NAMALWA (cell line): Measurements from ENCODE around the gene LENG1.
"Not testable (repeated sequence)": the region's sequence is repeated elsewhere in the genome, so short reads cannot be mapped to it uniquely, and the experiment has no call there.

Experiments
- DNase-seq: peaks from one replicate; pipeline ENCODE4 v3.0.0-alpha.2; 2015; ENCODE audit warnings: low spot score

Gene LENG1

GRCh38 chr19:54159352-54160181 is at the start of gene LENG1:
Gene LENG1 (minus strand): TSS chr19:54159721. CDS start chr19:54159695, 26 bp downstream.
- DNase-seq: peak; percentile 100

- peak; percentile 60 for DNase-seq
Observed at GRCh38 chr19:54208784-54209057, 49.2 kb upstream of the LENG1 start.

GRCh38 chr19:54207983-54208783 is 48.7 kb upstream of the LENG1 start:
- DNase-seq: peak; percentile 69

- peak; percentile 44 for DNase-seq
Observed at GRCh38 chr19:54207676-54207982, 48.1 kb upstream of the LENG1 start.

GRCh38 chr19:54207193-54207592 is 47.7 kb upstream of the LENG1 start:
- DNase-seq: not testable (repeated sequence)

- peak; percentile 46 for DNase-seq
Observed at GRCh38 chr19:54206831-54207177, 47.3 kb upstream of the LENG1 start.

GRCh38 chr19:54206030-54206830 is 46.7 kb upstream of the LENG1 start:
- no peak for DNase-seq

GRCh38 chr19:54204767-54205468 is 45.4 kb upstream of the LENG1 start:
- DNase-seq: no peak

- no peak for DNase-seq
Observed at GRCh38 chr19:54203151-54203611, 43.7 kb upstream of the LENG1 start.

- DNase-seq: peak; percentile 46
Observed at GRCh38 chr19:54201980-54202379, 42.5 kb upstream of the LENG1 start.

- DNase-seq: no peak
Observed at GRCh38 chr19:54201172-54201701, 41.7 kb upstream of the LENG1 start.

GRCh38 chr19:54199401-54199800 is 39.9 kb upstream of the LENG1 start:
- no peak for DNase-seq

GRCh38 chr19:54197121-54197520 is 37.6 kb upstream of the LENG1 start:
- no peak for DNase-seq

GRCh38 chr19:54196536-54196935 is 37.0 kb upstream of the LENG1 start:
- no peak for DNase-seq

GRCh38 chr19:54194463-54194862 is 34.9 kb upstream of the LENG1 start:
- DNase-seq: not testable (repeated sequence)

GRCh38 chr19:54193011-54193410 is 33.5 kb upstream of the LENG1 start:
- DNase-seq: no peak

- DNase-seq: no peak
Observed at GRCh38 chr19:54191811-54192453, 32.4 kb upstream of the LENG1 start.

- peak; percentile 93 for DNase-seq
Observed at GRCh38 chr19:54191011-54191810, 31.7 kb upstream of the LENG1 start, which contains the start of gene TSEN34. Gene TSEN34 (plus strand): TSS chr19:54191308. CDS start chr19:54191365, 57 bp downstream.

- peak; percentile 99 for DNase-seq
Observed at GRCh38 chr19:54190503-54191010, 31.0 kb upstream of the LENG1 start.
